ENCODE results near the gene NSMCE1.

- TF ChIP-seq CTCF (IDR thresholded peaks at IDR 0.05) (no peak), EZH2 (IDR thresholded peaks at IDR 0.05; ENCODE audit: borderline replicate concordance, insufficient read depth, low read depth, low read length, poor library complexity, severe bottlenecking) (no peak)
Measured at GRCh38 chr16:27222249-27223225, 46.0 kb downstream of the NSMCE1 start.

All from B cell (primary cell).